BLaER1 (cell line): ENCODE data around the gene CCDC106.

Source experiments
- H3K27ac ChIP-seq: shearing (Covaris generic); formaldehyde crosslinking; 2 replicates; pipeline ENCODE4 v1.8.1; 2022
- H3K27me3 ChIP-seq: shearing (Covaris generic); formaldehyde crosslinking; 2 replicates; pipeline ENCODE4 v1.8.1; 2022
- H3K36me3 ChIP-seq: shearing (Covaris generic); formaldehyde crosslinking; 2 replicates; pipeline ENCODE4 v1.8.1; 2022
- H3K4me1 ChIP-seq: shearing (Covaris generic); formaldehyde crosslinking; 2 replicates; pipeline ENCODE4 v1.8.1; 2022
- H3K4me2 ChIP-seq: shearing (Covaris generic); formaldehyde crosslinking; 2 replicates; pipeline ENCODE4 v1.8.1; 2022
- H3K4me3 ChIP-seq: shearing (Covaris generic); formaldehyde crosslinking; 2 replicates; pipeline ENCODE4 v1.8.1; 2022
- H3K9ac ChIP-seq: shearing (Covaris generic); formaldehyde crosslinking; 2 replicates; pipeline ENCODE4 v1.8.1; 2022
- H3K9me3 ChIP-seq: shearing (Covaris generic); formaldehyde crosslinking; 2 replicates; pipeline ENCODE4 v1.8.1; 2022
- H4K20me1 ChIP-seq: shearing (Covaris generic); formaldehyde crosslinking; 2 replicates; pipeline ENCODE4 v1.8.1; 2022
- Cebpa-rat ChIP-seq: shearing (Covaris generic); IDR thresholded peaks from 2 replicates; pipeline ENCODE4 v1.8.1; 2022

Gene CCDC106

DNA sequence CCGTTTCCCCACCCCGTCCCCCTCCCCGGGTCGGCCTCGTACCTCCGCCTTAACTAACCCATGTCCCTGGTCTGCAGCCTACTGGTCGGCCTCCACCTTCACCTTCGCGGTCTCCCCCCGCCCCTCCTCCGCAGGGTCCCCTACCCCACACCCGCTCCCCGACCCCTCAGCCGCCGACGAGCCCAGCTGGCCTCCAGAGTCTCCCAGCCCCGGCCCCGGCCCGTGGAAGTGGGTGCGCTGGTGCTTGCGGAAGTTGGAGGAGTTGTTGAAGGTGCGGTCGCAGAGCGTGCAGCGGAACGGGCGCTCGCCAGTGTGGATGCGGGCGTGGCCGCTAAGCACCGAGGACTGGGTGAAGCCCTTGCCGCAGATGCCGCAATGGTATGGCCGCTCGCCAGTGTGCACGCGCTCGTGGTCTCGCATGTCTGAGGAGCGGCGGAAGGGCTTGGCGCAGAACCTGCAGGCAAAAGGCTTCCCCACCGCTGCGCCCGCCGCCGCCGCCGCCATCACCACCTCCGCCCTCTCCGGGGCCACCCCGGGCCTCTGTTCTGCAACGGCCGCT is 26.3 kb upstream of the CCDC106 start:
- Histone ChIP-seq H3K4me1 (peaks cover 33% of the 10 kb centered on the region), H3K4me3 (no peak overlapping the region), H3K36me3 (peaks cover 49% of the 10 kb centered on the region), H3K9ac (no peak overlapping the region), H3K27ac (no peak overlapping the region), H3K4me2 (no peak overlapping the region), H4K20me1 (peaks cover 20% of the 10 kb centered on the region; the same call in 1 of the 2 replicates), H3K27me3 (no peaks in the 10 kb centered on the region), H3K9me3 (no peaks in the 10 kb centered on the region)
- TF ChIP-seq Cebpa-rat, result no peak

DNA sequence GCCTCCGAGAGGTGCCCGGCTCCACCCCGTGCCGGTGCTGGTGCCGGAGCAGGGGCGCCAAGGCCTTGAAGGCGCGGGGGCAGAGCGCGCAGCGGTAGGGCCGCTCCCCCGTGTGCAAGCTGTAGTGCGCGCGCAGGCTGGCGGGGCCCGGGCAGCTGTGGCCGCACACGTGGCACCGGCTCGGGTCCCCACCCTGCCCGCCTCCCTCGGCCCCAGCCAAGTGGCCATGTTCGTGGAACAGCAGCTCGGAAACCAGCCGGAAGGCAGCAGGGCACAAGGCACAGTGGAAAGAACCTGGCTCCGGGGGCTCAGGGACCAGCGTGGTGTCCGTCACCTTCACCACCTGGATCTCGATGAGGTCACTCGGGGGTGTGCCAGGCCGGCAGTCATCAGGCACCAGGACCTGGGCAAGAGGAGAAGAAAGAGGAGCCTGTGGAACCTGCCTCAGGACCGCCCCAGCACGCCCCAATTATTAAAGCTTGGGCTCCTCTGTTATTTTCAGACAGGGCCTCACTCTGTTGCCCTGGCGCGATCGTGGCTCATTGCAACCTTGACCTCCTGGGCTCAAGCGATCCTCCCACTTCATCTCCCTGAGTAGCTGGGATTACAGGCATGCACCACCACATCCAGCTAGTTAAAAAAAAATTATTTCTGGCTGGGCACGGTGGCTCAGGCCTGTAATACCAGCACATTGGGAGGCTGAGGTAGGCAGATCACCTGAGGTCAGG is 25.6 kb upstream of the CCDC106 start:
- TF ChIP-seq Cebpa-rat, result no peak
- H3K4me1 ChIP-seq, result peaks cover 33% of the 10 kb centered on the region
- no peak overlapping the region for H3K4me3 ChIP-seq
- H4K20me1 ChIP-seq, result 0 out of 2 replicates have a peak, but pooled peaks cover 20% of the 10 kb centered on the region
- H3K36me3 ChIP-seq, result peaks cover 44% of the 10 kb centered on the region
- H3K4me2 ChIP-seq, result no peak overlapping the region
- no peak overlapping the region for H3K27ac ChIP-seq
- no peaks in the 10 kb centered on the region for H3K27me3 ChIP-seq
- no peaks in the 10 kb centered on the region for H3K9me3 ChIP-seq
- H3K9ac ChIP-seq, result no peak overlapping the region

DNA sequence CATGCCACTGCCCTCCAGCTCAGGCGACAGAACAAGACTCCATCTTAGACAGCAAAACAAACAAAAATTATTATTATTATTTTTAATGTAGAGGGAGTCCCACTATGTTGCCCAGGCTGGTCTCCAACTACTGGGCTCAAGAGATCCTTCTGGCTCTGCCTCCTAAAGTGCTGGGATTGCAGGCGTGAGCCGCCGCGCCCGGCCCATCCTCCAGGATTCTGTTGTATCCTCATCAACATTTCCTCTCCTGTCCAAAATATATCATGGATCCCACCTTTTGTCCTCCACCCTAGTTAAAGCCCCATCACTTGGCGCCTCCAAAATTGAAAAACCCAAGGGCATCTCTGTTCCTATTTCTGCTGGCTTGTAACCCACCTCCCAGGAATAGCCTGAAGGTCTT is 24.9 kb upstream of the CCDC106 start:
- H3K4me2 ChIP-seq, result peak overlapping the region; percentile 10; the same call in 1 of the 2 replicates

GRCh38 chr19:55623561-55623960 is 24.5 kb upstream of the CCDC106 start:
- H3K4me2 ChIP-seq, result peak overlapping the region; percentile 10
- 0 out of 2 replicates have a peak, but pooled peaks cover 20% of the 10 kb centered on the region for H4K20me1 ChIP-seq
- H3K4me1 ChIP-seq, result peaks cover 35% of the 10 kb centered on the region
- H3K36me3 ChIP-seq, result peaks cover 32% of the 10 kb centered on the region
- no peak overlapping the region for H3K9ac ChIP-seq
- H3K27me3 ChIP-seq, result no peaks in the 10 kb centered on the region
- H3K4me3 ChIP-seq, result peak overlapping the region; percentile 52
- no peak for TF ChIP-seq Cebpa-rat
- no peaks in the 10 kb centered on the region for H3K9me3 ChIP-seq
- no peak overlapping the region for H3K27ac ChIP-seq

More for the DNA sequence above, 24.9 kb upstream of the CCDC106 start:
- Histone ChIP-seq H3K27ac (no peak overlapping the region), H3K36me3 (peaks cover 36% of the 10 kb centered on the region), H3K9me3 (no peaks in the 10 kb centered on the region), H3K4me3 (no peak overlapping the region), H4K20me1 (0 out of 2 replicates have a peak, but pooled peaks cover 20% of the 10 kb centered on the region), H3K4me1 (peaks cover 33% of the 10 kb centered on the region), H3K27me3 (no peaks in the 10 kb centered on the region), H3K9ac (no peak overlapping the region)
- TF ChIP-seq Cebpa-rat, result no peak

DNA sequence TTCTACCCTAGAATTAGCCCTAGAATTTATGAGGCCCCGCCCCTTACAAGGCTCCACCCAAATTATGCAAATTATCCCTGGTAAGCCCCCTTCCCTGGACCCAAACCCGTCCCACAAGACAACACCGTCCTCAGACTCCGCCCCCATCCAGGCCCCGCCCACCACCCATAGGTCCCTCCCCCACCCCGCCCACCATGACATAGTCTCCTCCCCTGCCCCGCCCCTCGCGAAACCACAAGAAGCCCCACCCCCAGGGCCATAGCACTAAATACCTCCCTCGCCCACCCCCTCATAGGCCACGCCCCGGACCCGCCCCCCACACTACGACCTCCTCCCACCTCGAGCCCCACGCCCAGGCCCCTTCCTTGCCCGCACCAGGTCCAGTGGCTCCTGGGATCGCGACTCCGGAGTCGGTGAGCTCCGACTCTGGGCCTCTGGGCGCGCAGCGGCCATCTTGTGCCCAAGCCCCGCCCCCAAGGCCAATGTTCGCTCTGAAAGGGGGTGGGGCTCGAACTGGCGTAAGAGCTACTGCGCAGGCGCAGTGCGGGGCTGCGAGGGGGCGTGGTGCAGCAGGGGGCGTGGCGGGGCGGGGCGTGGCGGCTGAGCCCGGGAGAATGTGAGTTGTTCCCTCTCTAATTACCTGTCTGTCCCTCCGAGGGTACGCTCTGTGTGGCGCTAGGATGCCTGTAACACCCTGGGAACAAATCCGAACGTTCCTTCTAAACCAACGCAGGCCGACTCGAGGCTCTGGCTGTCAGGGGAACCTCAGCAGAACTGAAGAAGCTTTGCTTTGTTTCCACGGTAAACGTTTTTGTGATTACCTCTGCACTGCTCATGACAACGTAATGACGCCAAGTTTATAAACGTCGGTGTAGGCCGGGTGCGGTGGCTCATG is 23.7 kb upstream of the CCDC106 start, which contains the start of gene ZNF784:
Gene ZNF784 (minus strand): TSS at position 458 of the 895 bp plus-strand sequence. CDS start 5 bp downstream, at position 453.
- Histone ChIP-seq H3K4me3 (peak within 1 kb of the TSS; percentile 63), H3K4me2 (peak within 1 kb of the TSS; percentile 79), H3K27ac (peak within 1 kb of the TSS; percentile 80; the same call in 1 of the 2 replicates), H3K4me1 (peaks cover 43% of the 10 kb centered on the region), H3K36me3 (peaks cover 30% of the 10 kb centered on the region), H4K20me1 (0 out of 2 replicates have a peak, but pooled peaks cover 20% of the 10 kb centered on the region), H3K9ac (peak within 1 kb of the TSS; percentile 79; the same call in 1 of the 2 replicates), H3K27me3 (no peaks in the 10 kb centered on the region), H3K9me3 (no peaks in the 10 kb centered on the region)
- TF ChIP-seq Cebpa-rat, result no peak

- Histone ChIP-seq H3K9me3 (no peaks in the 10 kb centered on the region), H3K27me3 (no peaks in the 10 kb centered on the region), H3K27ac (no peak overlapping the region), H3K36me3 (peaks cover 25% of the 10 kb centered on the region), H3K4me2 (peak overlapping the region; percentile 79), H3K4me1 (peaks cover 49% of the 10 kb centered on the region), H3K4me3 (peak overlapping the region; percentile 63), H4K20me1 (0 out of 2 replicates have a peak, but pooled peaks cover 20% of the 10 kb centered on the region), H3K9ac (peak overlapping the region; percentile 79; the same call in 1 of the 2 replicates)
- TF ChIP-seq Cebpa-rat, result no peak
These were observed 23.0 kb upstream of the CCDC106 start for GRCh38 chr19:55625004-55625326.

DNA sequence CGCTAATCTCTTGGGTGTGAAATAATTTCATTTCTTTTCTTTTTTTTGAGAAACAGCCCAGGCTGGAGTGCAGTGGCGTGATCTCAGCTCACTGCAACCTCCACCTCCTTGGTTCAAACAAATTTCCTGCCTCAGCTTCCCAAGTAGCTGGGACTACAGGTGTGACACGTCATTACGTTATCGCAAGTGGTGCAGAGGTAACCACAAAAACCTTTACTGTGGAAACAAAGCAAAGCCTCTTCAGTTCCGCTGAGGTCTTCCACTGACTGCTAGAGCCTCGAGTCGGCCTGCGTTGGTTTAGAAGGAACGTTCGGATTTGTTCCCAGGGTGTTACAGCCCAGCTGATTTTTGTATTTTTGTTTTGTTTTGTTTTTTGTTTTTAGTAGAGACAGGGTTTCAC is 21.7 kb upstream of the CCDC106 start:
- peaks cover 46% of the 10 kb centered on the region for H3K4me1 ChIP-seq
- H3K27me3 ChIP-seq, result no peaks in the 10 kb centered on the region
- H3K4me3 ChIP-seq, result no peak overlapping the region
- H3K36me3 ChIP-seq, result peaks cover 11% of the 10 kb centered on the region
- H4K20me1 ChIP-seq, result 0 out of 2 replicates have a peak, but pooled peaks cover 20% of the 10 kb centered on the region
- H3K27ac ChIP-seq, result no peak overlapping the region
- H3K4me2 ChIP-seq, result no peak overlapping the region
- no peak overlapping the region for H3K9ac ChIP-seq
- H3K9me3 ChIP-seq, result no peaks in the 10 kb centered on the region
- TF ChIP-seq Cebpa-rat, result no peak

- no peak for TF ChIP-seq Cebpa-rat
- H3K4me3 ChIP-seq, result no peak overlapping the region
- no peak overlapping the region for H3K9ac ChIP-seq
- no peaks in the 10 kb centered on the region for H3K36me3 ChIP-seq
- H3K4me2 ChIP-seq, result 0 out of 2 replicates have a peak overlapping the region, but pooled peaks have one; percentile 18
- no peak overlapping the region for H3K27ac ChIP-seq
- H3K27me3 ChIP-seq, result no peaks in the 10 kb centered on the region; the same call in 1 of the 2 replicates
- H3K9me3 ChIP-seq, result no peaks in the 10 kb centered on the region
- H4K20me1 ChIP-seq, result no peaks in the 10 kb centered on the region
- H3K4me1 ChIP-seq, result peaks cover 75% of the 10 kb centered on the region
These were observed 15.6 kb upstream of the CCDC106 start for GRCh38 chr19:55632463-55632834.

DNA sequence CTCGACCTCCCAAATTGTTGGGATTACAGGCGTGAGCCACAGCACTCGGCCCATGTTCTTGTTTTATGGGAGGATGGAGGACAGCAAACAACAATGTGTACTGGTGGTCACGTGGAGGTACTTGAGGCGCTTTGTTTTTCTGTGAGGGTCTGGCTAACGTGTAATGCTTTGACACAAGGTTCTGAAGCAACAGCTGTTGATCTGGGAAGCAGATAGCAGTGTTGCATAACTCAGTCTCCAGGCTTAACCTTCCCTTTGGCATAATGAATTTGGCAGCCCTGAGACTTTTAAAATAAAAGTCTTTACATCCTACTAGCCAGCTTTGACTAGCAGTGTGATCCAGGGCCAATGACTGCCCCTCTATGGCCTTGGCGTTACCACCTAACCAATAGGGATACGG is 14.2 kb upstream of the CCDC106 start:
- H3K4me2 ChIP-seq, result peak overlapping the region; percentile 97
- H3K4me3 ChIP-seq, result peak overlapping the region; percentile 89; the same call in 1 of the 2 replicates
- no peaks in the 10 kb centered on the region for H4K20me1 ChIP-seq
- TF ChIP-seq Cebpa-rat, result no peak
- H3K9ac ChIP-seq, result peak overlapping the region; percentile 97
- peaks cover 7% of the 10 kb centered on the region for H3K36me3 ChIP-seq
- H3K4me1 ChIP-seq, result peaks cover 82% of the 10 kb centered on the region
- no peaks in the 10 kb centered on the region; the same call in 1 of the 2 replicates for H3K27me3 ChIP-seq
- H3K9me3 ChIP-seq, result no peaks in the 10 kb centered on the region
- peak overlapping the region; percentile 96 for H3K27ac ChIP-seq
